GM19328 (cell line): ENCODE data around the gene PTK6.
A peak's percentile ranks its signal among the peaks of the same experiment; 100 is the strongest.
"Not testable (repeated sequence)": the region's sequence is repeated elsewhere in the genome, so short reads cannot be mapped to it uniquely, and the experiment has no call there.

Source experiments
- ATAC-seq: cut with Tn5 transposase; IDR thresholded peaks from one replicate; pipeline ENCODE4 v1.9.1; 2021; ENCODE audit warnings: mild to moderate bottlenecking, moderate library complexity; ENCODE audit not compliant: unreplicated experiment

PTK6 gene

GRCh38 chr20:63559485-63560332 lies 22.5 kb upstream of the PTK6 start:
- not testable (repeated sequence) for ATAC-seq

GRCh38 chr20:63558804-63559484 lies 21.8 kb upstream of the PTK6 start:
- no peak for ATAC-seq

- no peak for ATAC-seq
Observed at GRCh38 chr20:63557481-63557891, 20.3 kb upstream of the PTK6 start.

GRCh38 chr20:63556873-63557478 lies 19.8 kb upstream of the PTK6 start:
- no peak for ATAC-seq

GRCh38 chr20:63555661-63556381 lies 18.6 kb upstream of the PTK6 start:
- no peak for ATAC-seq

GRCh38 chr20:63554361-63555278 lies 17.4 kb upstream of the PTK6 start:
- no peak for ATAC-seq

GRCh38 chr20:63553933-63554290 lies 16.7 kb upstream of the PTK6 start, which contains the start of gene FNDC11:
Gene FNDC11 (plus strand): TSS chr20:63554159. CDS start chr20:63555664, 1,505 bp downstream.
- ATAC-seq = peak; percentile 22

GRCh38 chr20:63553251-63553932 lies 16.2 kb upstream of the PTK6 start:
- peak; percentile 59 for ATAC-seq

GRCh38 chr20:63552481-63553249 lies 15.5 kb upstream of the PTK6 start:
- ATAC-seq = no peak

GRCh38 chr20:63551068-63551467 lies 13.9 kb upstream of the PTK6 start:
- no peak for ATAC-seq

GRCh38 chr20:63549679-63550282 lies 12.6 kb upstream of the PTK6 start:
- ATAC-seq = no peak

- no peak for ATAC-seq
Observed at GRCh38 chr20:63549019-63549418, 11.8 kb upstream of the PTK6 start.

GRCh38 chr20:63548542-63548941 lies 11.4 kb upstream of the PTK6 start:
- no peak for ATAC-seq

GRCh38 chr20:63547725-63548480 lies 10.7 kb upstream of the PTK6 start, which contains the start of gene SRMS:
Gene SRMS (minus strand): TSS chr20:63547749. CDS start chr20:63547463, 286 bp downstream.
- no peak for ATAC-seq

GRCh38 chr20:63546956-63547724 lies 10.0 kb upstream of the PTK6 start:
- no peak for ATAC-seq

- no peak for ATAC-seq
Observed at GRCh38 chr20:63546256-63546955, 9.2 kb upstream of the PTK6 start.
